Measurements from ENCODE around the gene ANKRD13D.

- TF ChIP-seq POLR2AphosphoS5 (IDR thresholded peaks at IDR 0.05) (no peak), CTCF (IDR thresholded peaks at IDR 0.05; ENCODE audit: poor library complexity, severe bottlenecking) (no peak)
These were observed 18.5 kb downstream of the ANKRD13D start for GRCh38 chr11:67307545-67308001.

Data from neural cell (in vitro differentiated cells).